ENCODE data around the gene CPNE9.

- TF ChIP-seq MAX (IDR thresholded peaks at IDR 0.05) (no peak), POLR2AphosphoS5 (IDR thresholded peaks at IDR 0.05; ENCODE audit: low read depth, low read length) (no peak), EZH2 (IDR thresholded peaks at IDR 0.05; ENCODE audit: low read depth, low read length, severe bottlenecking) (no peak), CTCF (IDR thresholded peaks at IDR 0.05; ENCODE audit: control extremely low read depth in 1 of 3, insufficient read depth in 1 of 3, low read depth in 1 of 3, low read length in 3 of 3) (no peak), BRCA1 (IDR thresholded peaks at IDR 0.05; ENCODE audit: low read depth, low read length) (no peak), EP300 (IDR thresholded peaks at IDR 0.05; ENCODE audit: borderline replicate concordance in 1 of 2, low read depth in 2 of 2, low read length in 2 of 2) (no peak), RXRA (IDR thresholded peaks at IDR 0.05; ENCODE audit: insufficient read depth, low read depth, low read length) (no peak), KDM5A (IDR thresholded peaks at IDR 0.05; ENCODE audit: low read length) (no peak), RAD21 (IDR thresholded peaks at IDR 0.05 in 1 of 2, conservative IDR thresholded peaks at IDR 0.05 in 1 of 2; ENCODE audit: low read depth in 2 of 2, low read length in 2 of 2) (no peak), POLR2A (IDR thresholded peaks at IDR 0.05; ENCODE audit: control extremely low read depth in 1 of 2, low read depth in 2 of 2, low read length in 2 of 2) (no peak), NRF1 (IDR thresholded peaks at IDR 0.05; ENCODE audit: low read depth, low read length) (no peak)
Measured at GRCh38 chr3:9669277-9669676, 34.4 kb upstream of the CPNE9 start.
